ENCODE results near the gene ZSWIM1.

DNA sequence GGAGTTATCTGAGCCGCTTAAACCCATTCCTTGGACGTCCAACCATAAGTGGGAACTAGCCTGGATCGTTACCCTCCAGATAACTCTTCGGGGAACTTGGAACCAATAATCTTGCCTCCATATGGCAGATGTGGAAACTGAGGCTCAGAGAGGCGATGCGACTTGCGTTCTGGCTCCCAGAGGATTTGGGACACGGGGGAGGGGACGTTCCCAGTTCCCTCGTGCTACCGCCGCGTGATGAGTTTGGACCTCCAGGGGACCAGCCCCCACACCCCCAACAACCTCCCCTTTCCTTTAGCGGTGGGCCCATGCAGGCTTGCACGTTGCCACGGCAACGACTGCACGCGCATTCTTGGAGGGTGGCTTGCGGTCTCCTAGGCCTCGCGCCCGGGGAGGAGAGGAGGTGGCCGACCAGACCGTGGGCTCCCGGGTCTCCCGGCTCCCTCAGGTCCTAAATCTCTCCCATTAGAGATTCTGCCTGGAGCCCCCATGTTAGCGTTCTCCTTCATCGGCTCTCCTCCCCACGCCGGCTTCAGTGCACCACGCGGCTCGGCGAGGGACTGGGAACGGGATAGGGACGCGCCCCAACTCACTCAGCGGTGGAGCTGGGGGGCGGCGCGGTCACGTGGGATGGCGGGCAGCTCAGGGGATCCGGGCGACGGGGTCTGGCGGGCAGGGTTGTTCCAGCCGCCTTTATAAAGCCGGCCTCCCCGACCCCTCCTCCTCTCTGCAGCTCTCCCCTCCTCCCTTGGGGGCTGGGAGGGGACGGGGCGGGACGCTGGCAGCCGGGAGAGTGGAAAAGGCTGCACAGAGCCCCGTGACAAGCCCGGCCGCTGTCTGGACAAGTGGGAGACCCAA is 30.7 kb downstream of the ZSWIM1 start, which contains the start of gene PLTP:
- TF ChIP-seq, protein P1, sequence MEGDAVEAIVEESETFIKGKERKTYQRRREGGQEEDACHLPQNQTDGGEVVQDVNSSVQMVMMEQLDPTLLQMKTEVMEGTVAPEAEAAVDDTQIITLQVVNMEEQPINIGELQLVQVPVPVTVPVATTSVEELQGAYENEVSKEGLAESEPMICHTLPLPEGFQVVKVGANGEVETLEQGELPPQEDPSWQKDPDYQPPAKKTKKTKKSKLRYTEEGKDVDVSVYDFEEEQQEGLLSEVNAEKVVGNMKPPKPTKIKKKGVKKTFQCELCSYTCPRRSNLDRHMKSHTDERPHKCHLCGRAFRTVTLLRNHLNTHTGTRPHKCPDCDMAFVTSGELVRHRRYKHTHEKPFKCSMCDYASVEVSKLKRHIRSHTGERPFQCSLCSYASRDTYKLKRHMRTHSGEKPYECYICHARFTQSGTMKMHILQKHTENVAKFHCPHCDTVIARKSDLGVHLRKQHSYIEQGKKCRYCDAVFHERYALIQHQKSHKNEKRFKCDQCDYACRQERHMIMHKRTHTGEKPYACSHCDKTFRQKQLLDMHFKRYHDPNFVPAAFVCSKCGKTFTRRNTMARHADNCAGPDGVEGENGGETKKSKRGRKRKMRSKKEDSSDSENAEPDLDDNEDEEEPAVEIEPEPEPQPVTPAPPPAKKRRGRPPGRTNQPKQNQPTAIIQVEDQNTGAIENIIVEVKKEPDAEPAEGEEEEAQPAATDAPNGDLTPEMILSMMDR (IDR thresholded peaks at IDR 0.05; ENCODE audit: extremely low read depth in 1 of 2, insufficient read depth in 1 of 2, low read depth in 1 of 2, low read length in 2 of 2), result no peak
- TF ChIP-seq POLR2AphosphoS5 (IDR thresholded peaks at IDR 0.05; ENCODE audit: insufficient read depth, low read depth, low read length) (peak; percentile 61), POLR2A (IDR thresholded peaks at IDR 0.05; ENCODE audit: low read depth, low read length) (peak; percentile 79), JUN (IDR thresholded peaks at IDR 0.05; ENCODE audit: borderline replicate concordance, insufficient read depth, insufficient read length, low read depth) (no peak), FOS (IDR thresholded peaks at IDR 0.05; ENCODE audit: borderline replicate concordance, insufficient read depth, low read length) (no peak), EZH2 (IDR thresholded peaks at IDR 0.05; ENCODE audit: borderline replicate concordance, low read depth, low read length, severe bottlenecking) (no peak)
- TF ChIP-seq, protein P2, sequence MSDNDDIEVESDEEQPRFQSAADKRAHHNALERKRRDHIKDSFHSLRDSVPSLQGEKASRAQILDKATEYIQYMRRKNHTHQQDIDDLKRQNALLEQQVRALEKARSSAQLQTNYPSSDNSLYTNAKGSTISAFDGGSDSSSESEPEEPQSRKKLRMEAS (IDR thresholded peaks at IDR 0.05; ENCODE audit: insufficient read depth, insufficient read length), result no peak

All from endothelial cell of umbilical vein (primary cell).